Pulmonary artery endothelial cell (primary cell): ENCODE measurements around the gene RGS21. TPM values are rescaled to one million over a fixed set of nuclear protein-coding genes. Genes with fewer than 3 reads are reported as not detected.
A peak's percentile ranks its signal among the peaks of the same experiment; 100 is the strongest.
"Not testable (repeated sequence)": the region's sequence is repeated elsewhere in the genome, so short reads cannot be mapped to it uniquely, and the experiment has no call there.

Experiments
- DNase-seq: peaks from one replicate; pipeline ENCODE4 v3.0.0-alpha.2; 2011; ENCODE audit warnings: low read depth, low spot score
- total RNA-seq: library from RNA; depleted of rRNA; stranded (reverse); fragments of >200 nt; gene quantifications from 2 replicates; pipeline ENCODE4 v1.2.3, GENCODE V29; 2014

RGS21 gene
- not detected in 2 replicates for total RNA-seq

- DNase-seq: no peak
These were observed at the start of gene RGS21 for GRCh38 chr1:192316942-192317450. TSS of gene RGS21 (plus strand) at chr1:192316992. CDS start at chr1:192343037, 26,045 bp downstream.

DNA sequence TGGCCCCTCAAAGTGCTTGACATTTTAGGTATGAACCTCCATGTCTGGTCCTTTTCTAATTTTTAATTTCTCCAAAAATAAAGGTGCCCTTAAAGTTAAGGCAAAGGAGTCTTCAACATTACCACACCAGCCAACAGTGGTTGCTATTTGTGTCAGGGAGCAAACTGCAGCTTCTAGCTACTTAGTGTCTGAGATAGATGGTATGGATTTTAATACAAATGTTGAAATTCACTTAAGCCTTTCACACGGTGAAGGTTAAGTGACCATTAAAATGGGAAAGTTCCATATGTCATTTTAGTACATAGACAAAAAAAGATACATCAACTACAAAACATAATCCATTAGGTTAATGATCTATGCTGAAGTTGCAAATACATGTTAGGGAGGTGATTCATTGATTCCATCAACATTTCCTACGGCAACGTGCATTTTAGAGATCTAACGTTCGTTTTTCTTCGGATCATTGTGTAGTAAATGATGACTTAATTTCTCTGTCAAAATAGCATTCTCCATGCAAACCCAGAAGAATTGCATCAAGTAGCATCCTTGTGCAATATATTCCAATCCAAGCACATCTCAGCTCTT, 48.2 kb upstream of the RGS21 start:
- no peak for DNase-seq

GRCh38 chr1:192270398-192270797, 46.4 kb upstream of the RGS21 start:
- DNase-seq: peak; percentile 27

- DNase-seq: no peak
These were observed 44.1 kb upstream of the RGS21 start for GRCh38 chr1:192272732-192273131.

DNA sequence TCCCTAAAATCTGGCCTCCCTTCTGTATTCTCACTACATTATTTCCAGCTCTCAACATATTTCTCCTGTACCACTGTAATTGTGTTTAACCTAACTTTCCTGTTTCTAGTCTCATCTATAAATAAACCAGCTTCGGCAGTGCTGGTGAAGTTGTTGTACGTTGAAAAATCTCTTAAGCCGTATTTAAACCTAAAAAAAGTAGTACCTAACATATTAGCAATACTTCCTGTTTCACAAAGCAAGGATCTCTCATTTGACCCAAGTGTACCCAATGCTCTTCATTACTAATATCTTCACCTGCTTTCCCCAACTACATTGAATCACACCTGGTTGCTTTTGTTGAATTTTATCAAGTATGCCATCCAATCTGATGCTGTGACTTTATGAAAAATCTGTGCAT, 42.2 kb upstream of the RGS21 start:
- no peak for DNase-seq

DNA sequence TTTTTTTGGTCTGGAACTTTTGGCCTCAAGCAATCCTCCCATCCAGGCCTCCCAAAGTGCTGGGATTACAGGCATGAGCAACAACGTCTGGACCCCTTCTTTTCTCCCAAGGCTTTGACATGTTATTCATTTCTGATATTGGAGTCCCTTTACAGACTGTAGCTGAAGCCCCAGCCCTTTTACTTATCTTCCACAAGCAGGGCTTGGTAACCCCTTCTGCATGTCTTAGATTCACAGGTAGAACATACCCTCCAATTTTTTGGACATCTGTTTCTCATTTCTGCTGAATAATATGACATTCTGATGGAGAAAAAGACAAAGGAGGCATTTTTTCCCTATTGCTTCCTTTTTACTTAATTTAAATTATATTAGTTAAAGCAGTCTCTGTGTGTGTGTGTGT, 39.2 kb upstream of the RGS21 start:
- DNase-seq: no peak

- no peak for DNase-seq
These were observed 31.9 kb upstream of the RGS21 start for GRCh38 chr1:192284927-192285326.

- DNase-seq: no peak
These were observed 13.8 kb upstream of the RGS21 start for GRCh38 chr1:192303029-192303428.

DNA sequence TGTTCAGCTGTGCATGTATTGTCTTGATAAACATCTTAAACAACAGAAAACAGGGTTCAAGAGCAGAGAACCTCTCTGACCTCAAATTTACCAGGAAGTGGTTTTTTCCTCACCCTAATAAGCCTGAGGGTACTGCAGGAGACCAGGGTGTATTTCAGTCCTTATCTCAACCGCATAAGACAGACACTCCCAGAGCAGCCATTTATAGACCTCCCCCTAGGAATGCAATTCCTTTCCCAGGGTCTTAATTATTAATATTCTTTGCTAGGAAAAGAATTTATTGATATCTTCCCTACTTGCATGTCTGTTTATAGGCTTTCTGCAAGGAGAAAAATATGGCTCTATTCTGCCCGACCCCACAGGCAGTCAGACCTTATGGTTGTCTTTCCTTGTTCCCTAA, 8.5 kb upstream of the RGS21 start:
- not testable (repeated sequence) for DNase-seq

- DNase-seq: peak; percentile 19
These were observed 5.5 kb upstream of the RGS21 start for GRCh38 chr1:192311281-192311680.

- DNase-seq: no peak
These were observed 11.2 kb downstream of the RGS21 start for GRCh38 chr1:192327997-192328396.

DNA sequence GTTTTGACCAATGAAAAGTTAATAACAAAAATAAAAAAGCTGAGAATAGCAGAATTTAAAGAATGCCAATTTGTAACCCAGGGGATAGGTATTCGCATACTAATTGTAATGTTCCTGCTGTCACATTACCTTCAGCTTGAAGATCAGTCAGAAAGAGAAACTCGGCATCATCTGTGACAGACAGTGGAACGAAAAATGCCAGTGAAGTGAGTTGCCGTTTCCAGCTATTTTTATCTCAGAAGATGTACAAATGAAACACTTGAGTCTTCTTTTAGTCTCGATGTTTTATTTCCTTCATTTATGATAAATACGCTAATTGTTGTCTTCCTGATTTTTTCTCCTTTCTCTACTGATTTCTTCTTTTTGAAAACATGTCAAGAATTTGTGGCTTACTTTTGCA, 26.1 kb downstream of the RGS21 start:
- DNase-seq: no peak

DNA sequence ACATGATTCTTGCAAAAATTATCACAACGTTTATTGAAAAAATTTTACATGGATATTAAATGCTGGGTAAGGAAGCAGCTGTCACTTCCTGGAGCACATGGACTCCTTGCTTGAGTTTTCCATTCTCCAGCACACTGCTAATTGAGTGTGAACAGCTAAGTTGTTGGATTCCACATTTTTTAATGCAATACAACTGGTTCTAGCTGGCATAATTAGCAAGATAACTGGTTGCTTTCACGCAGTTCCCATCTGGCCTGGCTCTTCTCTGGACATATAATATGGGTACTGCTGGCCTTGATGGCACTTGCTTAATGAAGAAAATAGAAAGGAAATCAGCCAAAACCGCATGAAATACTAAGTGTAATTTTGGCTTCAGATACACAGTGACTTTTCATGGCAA, 26.6 kb downstream of the RGS21 start:
- no peak for DNase-seq

DNA sequence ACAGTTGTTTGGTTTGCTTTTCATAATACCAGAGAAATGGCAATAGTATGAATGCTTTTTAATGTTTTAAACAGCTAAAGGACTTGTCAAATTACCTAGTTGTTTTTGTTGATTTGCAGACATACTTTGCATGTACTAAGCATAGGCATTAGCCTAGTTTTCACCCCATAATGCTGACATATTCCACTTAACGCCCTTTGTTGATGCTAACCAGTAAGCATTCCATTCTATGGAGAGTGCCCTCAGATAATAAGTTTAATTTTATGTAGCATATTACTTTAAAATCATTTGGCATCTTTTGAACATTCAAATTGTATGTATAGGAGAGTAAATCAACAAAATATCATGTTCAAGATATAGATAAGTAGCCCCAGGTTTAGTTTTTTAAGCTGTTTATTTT, 32.5 kb downstream of the RGS21 start:
- DNase-seq: no peak

DNA sequence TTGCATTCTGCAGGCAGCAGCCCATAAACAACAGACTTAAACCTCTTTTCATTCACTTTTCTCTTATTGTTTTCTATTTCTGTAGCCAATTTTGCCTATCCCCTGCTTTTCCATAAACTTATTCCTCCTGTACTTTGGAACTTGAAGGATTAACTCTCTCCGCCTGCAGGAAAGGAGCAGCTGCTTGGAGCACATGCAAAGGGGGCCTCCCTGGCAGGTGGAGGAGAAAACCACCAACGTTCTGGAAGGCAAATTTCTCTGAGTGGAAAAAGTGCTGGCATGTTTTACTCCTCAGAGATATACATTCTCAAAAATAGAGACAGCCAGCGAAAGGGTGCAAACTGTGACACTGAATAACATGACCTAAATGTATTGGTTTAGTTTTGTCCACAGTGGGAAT, 33.6 kb downstream of the RGS21 start:
- no peak for DNase-seq

DNA sequence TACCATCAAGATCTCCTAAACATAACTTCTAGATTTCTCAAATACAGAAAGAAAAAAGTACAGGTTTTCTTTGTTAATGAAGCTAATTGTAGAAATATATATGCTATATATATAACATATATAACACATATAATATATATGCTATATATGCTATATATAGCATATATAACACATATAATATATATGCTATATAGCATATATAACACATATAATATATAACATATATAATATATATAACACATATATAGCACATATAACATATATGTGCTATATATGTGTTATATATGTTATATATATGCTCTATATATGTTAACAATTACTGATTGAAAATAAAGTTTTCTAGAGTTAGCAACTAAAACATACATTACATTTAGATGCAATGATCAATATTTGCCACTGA, 34.8 kb downstream of the RGS21 start:
- no peak for DNase-seq

DNA sequence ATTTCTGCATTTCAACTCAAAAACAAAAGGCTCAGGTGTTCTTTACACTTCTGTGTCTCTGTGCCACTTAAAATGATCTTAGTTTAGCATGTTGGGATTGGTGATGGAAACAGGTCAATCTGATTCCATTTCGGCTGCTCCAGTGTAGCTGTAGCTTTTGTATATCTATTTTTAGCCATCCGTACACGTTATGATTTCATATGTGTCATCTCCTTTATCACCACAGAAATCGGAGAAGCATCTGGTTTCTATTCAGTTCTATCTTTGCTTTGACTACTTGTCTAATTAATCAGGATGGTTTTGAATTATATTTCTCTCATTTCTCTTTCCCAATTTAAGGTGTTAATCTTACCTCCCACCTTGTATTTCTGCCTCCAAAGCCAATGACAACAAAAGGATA, 41.1 kb downstream of the RGS21 start:
- DNase-seq: no peak

DNA sequence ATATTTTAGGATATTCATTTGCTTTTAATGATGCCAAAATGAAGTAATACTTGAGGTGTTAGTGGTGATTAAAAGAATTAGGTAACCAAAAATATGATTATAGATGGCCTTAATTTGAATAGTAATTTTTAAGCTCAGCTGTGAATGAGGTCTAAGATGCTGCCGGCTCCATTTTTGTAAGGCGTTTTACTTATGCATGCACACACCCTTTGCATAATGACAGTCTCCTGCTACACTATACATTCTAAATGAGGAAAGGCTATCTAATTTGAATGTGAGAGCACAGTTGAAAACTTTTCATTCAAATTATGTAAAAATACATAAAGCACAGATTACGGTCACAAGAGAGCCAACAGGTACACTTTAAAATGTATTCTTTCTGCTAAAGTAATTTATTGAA, 41.6 kb downstream of the RGS21 start:
- DNase-seq: no peak

GRCh38 chr1:192358822-192359221, 42.0 kb downstream of the RGS21 start:
- DNase-seq: no peak

GRCh38 chr1:192363177-192363576, 46.4 kb downstream of the RGS21 start:
- no peak for DNase-seq

DNA sequence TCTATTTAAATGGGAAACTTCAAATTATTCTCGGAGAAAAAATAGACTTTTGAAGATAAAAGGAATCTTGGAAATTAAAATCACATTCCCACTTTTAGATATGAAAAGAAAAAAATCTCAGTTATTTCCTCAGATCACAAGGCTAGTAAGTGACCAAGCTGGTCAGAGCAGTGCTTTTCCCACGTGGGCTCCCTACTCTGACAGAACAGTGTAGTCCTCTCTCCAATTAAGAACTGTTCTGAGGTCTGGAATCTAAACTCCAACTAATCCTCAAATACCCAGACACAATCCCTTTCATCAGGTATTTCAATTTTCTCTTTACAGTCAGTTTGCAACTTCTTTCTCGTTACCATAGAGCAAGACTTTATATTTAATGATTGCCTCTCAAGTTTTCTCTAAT, 50.6 kb downstream of the RGS21 start:
- no peak for DNase-seq

- DNase-seq: no peak
These were observed 58.5 kb downstream of the RGS21 start for GRCh38 chr1:192375306-192375705.

- no peak for DNase-seq
These were observed 59.6 kb downstream of the RGS21 start for GRCh38 chr1:192376374-192376773.

DNA sequence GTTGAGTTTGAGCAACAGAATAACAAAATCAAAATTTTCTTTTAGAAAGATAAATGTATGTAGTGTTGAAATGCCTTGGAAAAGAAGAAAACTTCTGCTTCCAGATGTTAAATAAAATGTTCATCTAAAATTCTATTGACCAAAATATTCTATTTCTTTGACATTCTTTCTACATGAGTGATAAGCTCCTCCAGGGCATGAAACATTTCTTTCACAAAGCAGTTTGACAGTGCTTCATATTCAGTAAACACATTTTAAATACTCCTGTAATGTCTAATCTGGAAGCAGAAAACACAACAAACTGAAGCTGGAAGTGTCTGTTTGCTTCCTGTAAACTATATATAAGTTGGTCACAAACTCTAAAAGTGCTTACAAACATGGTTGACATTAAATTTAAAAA, 61.5 kb downstream of the RGS21 start:
- no peak for DNase-seq
